ENCODE results near the gene CCNI2. TPM values are rescaled to one million over a fixed set of nuclear protein-coding genes. Genes with fewer than 3 reads are reported as not detected.

The CCNI2 gene
- total and polyA plus RNA-seq, 9 of the 15 experiments (the other 6 are each of a cell fraction or from before 2014, with no cell fraction given): 0.05 to 1.7 (median 0.81) TPM; not detected in 5

GRCh38 chr5:132782101-132782500, 34.9 kb downstream of the CCNI2 start (continued):
- TF ChIP-seq PML (IDR thresholded peaks at IDR 0.05; ENCODE audit: low read length) (no peak), ZC3H4 (CRISPR knock-in tag; IDR thresholded peaks at IDR 0.05; ENCODE audit: borderline replicate concordance) (no peak), RCOR1 (IDR thresholded peaks at IDR 0.05; ENCODE audit: borderline replicate concordance in 1 of 2, low read depth in 2 of 2, low read length in 2 of 2) (peak in 1 of 2 experiments; percentile 29; a peak in 1 of 4 replicates), MTA3 (IDR thresholded peaks at IDR 0.05; ENCODE audit: borderline replicate concordance) (0 out of 2 replicates have a peak, but pooled peaks have one; percentile 31), ERF (CRISPR knock-in tag; IDR thresholded peaks at IDR 0.05) (no peak), ILK (tag; IDR thresholded peaks at IDR 0.05; ENCODE audit: borderline replicate concordance, low read depth) (no peak), ZBTB8A (IDR thresholded peaks at IDR 0.05; ENCODE audit: partially characterized antibody) (no peak), ZNF311 (CRISPR knock-in tag; IDR thresholded peaks at IDR 0.05) (0 out of 2 replicates have a peak, but pooled peaks have one; percentile 28), CTBP1 (IDR thresholded peaks at IDR 0.05; ENCODE audit: borderline replicate concordance) (peak; percentile 59), ZNF41 (CRISPR knock-in tag; conservative IDR thresholded peaks at IDR 0.05) (no peak), CHAMP1 (IDR thresholded peaks at IDR 0.05) (no peak), FOXJ3 (CRISPR knock-in tag; IDR thresholded peaks at IDR 0.05) (no peak), SMAD4 (CRISPR knock-in tag; conservative IDR thresholded peaks at IDR 0.05) (0 out of 2 replicates have a peak, but pooled peaks have one; percentile 38), ATF3 (IDR thresholded peaks at IDR 0.05) (peak; percentile 66; the same call in 1 of the 2 replicates), ATF3 (CRISPR knock-in tag; conservative IDR thresholded peaks at IDR 0.05) (no peak), TAL1 (IDR thresholded peaks at IDR 0.05) (no peak), ZBTB1 (CRISPR knock-in tag; IDR thresholded peaks at IDR 0.05; ENCODE audit: borderline replicate concordance, low read depth) (no peak), CTCFL (IDR thresholded peaks at IDR 0.05; ENCODE audit: borderline replicate concordance, insufficient read depth, low read depth, low read length, poor library complexity, severe bottlenecking) (no peak), TCF15 (CRISPR knock-in tag; IDR thresholded peaks at IDR 0.05) (no peak), HMGN3 (IDR thresholded peaks at IDR 0.05; ENCODE audit: borderline replicate concordance, extremely low read depth, insufficient read length, low read depth, low read length) (no peak), ARID1B (IDR thresholded peaks at IDR 0.05) (0 out of 2 replicates have a peak, but pooled peaks have one; percentile 19), ZNF589 (CRISPR knock-in tag; IDR thresholded peaks at IDR 0.05; ENCODE audit: low read depth) (0 out of 2 replicates have a peak, but pooled peaks have one; percentile 32)

All from K562 (cell line).